HepG2 (cell line): ENCODE results near the gene ETS1. TPM values are rescaled to one million over a fixed set of nuclear protein-coding genes. Genes with fewer than 3 reads are reported as not detected.

ENCODE experiments used
- ATAC-seq: fragments of 200-7000 bp; cut with Tn5 transposase; 3 replicates; pipeline ENCODE4 v1.9.1; 2020; ENCODE audit warnings: mild to moderate bottlenecking, moderate library complexity
- BruUV-seq: library from RNA; stranded (reverse); fragments of 400-500 nt; replicated peaks from 2 replicates; lab custom pipeline; 2021; lab: Mats Ljungman, UMichigan
- CTCF ChIA-PET: fragments of 300-600 bp; formaldehyde crosslinking; extraction: SDS; loops from one replicate; lab custom pipeline; 2021; ENCODE audit warnings: low total read pairs, inconsistent platforms, low intra/inter-chr PET ratio; lab: Yijun Ruan, JAX
- POLR2A ChIA-PET: fragments of 350-600 bp; sonication (Branson Sonifier 250); formaldehyde crosslinking; loops from one replicate; lab custom pipeline; 2020; ENCODE audit warnings: antibody characterized with exemption, inconsistent platforms; lab: Yijun Ruan, JAX
- DNase-seq: peaks from one replicate; pipeline ENCODE4 v3.0.0-alpha.2; 2015; ENCODE audit warnings: low spot score
- FAIRE-seq: peaks from 3 replicates; lab custom pipeline; 2011; peaks lifted over from hg19 to GRCh38; lab: Jason Lieb, UNC
- H2AFZ ChIP-seq: one replicate; pipeline ENCODE4 v1.6.1; 2011; ENCODE audit warnings: low read length, inconsistent platforms
- H3K27ac ChIP-seq: fragments of 300-600 bp; 3 replicates; pipeline ENCODE4 v1.8.0; 2011; ENCODE audit warnings: mixed run types, mild to moderate bottlenecking, mixed read lengths, low read length, inconsistent platforms; ENCODE audit not compliant: insufficient read depth; ENCODE audit errors: extremely low read length
- H3K27me3 ChIP-seq, 2 experiments: fragments of 200-600 bp in 1 of 2; 2 replicates in 1 of 2; 3 replicates in 1 of 2; pipeline versions ENCODE4 v1.6.0 to v1.8.0; 2011; ENCODE audit warnings: low read length in 2 of 2, mild to moderate bottlenecking in 2 of 2, moderate library complexity in 2 of 2, inconsistent platforms in 1 of 2; ENCODE audit not compliant: insufficient read depth in 2 of 2, control insufficient read depth in 1 of 2
- H3K36me3 ChIP-seq, 2 experiments: fragments of 200-600 bp in 1 of 2; replicated peaks in 1 of 2; 2 replicates in 1 of 2; 3 replicates in 1 of 2; pipeline versions ENCODE4 v1.5.1 to v1.8.0; 2011; ENCODE audit warnings: low read length in 2 of 2, inconsistent platforms in 1 of 2; ENCODE audit not compliant: insufficient read depth in 2 of 2, control insufficient read depth in 1 of 2
- H3K4me1 ChIP-seq: 2 replicates; pipeline ENCODE4 v1.5.1; 2012; ENCODE audit warnings: low read length, inconsistent platforms; ENCODE audit not compliant: insufficient read depth
- H3K4me2 ChIP-seq: 2 replicates; pipeline ENCODE4 v1.6.0; 2011; ENCODE audit warnings: low read depth, low read length, inconsistent platforms
- H3K4me3 ChIP-seq, 3 experiments: fragments of 200-600 bp in 1 of 3; sonication (generic), shearing (Covaris generic) in 1 of 3; replicated peaks in 1 of 3; 2 replicates each; pipeline ENCODE4 v1.5.1; 2011 to 2016; ENCODE audit warnings: low read length in 3 of 3, inconsistent platforms in 2 of 3, low read depth in 2 of 3, mild to moderate bottlenecking in 2 of 3, control low read depth in 1 of 3, mixed read lengths in 1 of 3; ENCODE audit not compliant: insufficient read depth in 1 of 3
- H3K79me2 ChIP-seq: one replicate; pipeline ENCODE4 v1.6.1; 2011; ENCODE audit warnings: low read length, inconsistent platforms; ENCODE audit not compliant: insufficient read depth
- H3K9ac ChIP-seq: 2 replicates; pipeline ENCODE4 v1.6.0; 2011; ENCODE audit warnings: mild to moderate bottlenecking, low read depth, low read length, inconsistent platforms; ENCODE audit not compliant: insufficient read depth
- H3K9me3 ChIP-seq: 2 replicates; pipeline ENCODE4 v1.5.1; 2012; ENCODE audit warnings: mild to moderate bottlenecking, low read length
- H4K20me1 ChIP-seq: 2 replicates; pipeline ENCODE4 v1.6.0; 2011; ENCODE audit warnings: inconsistent platforms, mild to moderate bottlenecking, low read length, moderate library complexity; ENCODE audit not compliant: insufficient read depth
- ARID2 ChIP-seq: sonication (generic); formaldehyde crosslinking; IDR thresholded peaks from 2 replicates; pipeline ENCODE4 v1.8.1; 2022; ENCODE audit warnings: mild to moderate bottlenecking, missing genetic modification reagents, borderline replicate concordance
- MAFG ChIP-seq: sonication (generic); formaldehyde crosslinking; IDR thresholded peaks from 2 replicates; pipeline ENCODE4 v1.5.1; 2020; ENCODE audit warnings: mild to moderate bottlenecking, missing genetic modification reagents
- MXD4 ChIP-seq: IDR thresholded peaks from 2 replicates; pipeline ENCODE4 v1.6.1; 2016; ENCODE audit warnings: mild to moderate bottlenecking, missing biosample characterization, missing genetic modification reagents
- PPARG ChIP-seq: conservative IDR thresholded peaks from 2 replicates; pipeline ENCODE4 v1.6.1; 2016; ENCODE audit warnings: missing biosample characterization, missing genetic modification reagents
- SIN3A ChIP-seq: IDR thresholded peaks from 2 replicates; pipeline ENCODE4 v1.6.1; 2011; ENCODE audit warnings: low read depth, mild to moderate bottlenecking, control low read depth, low read length, borderline replicate concordance
- SUZ12 ChIP-seq: fragments of 150-350 bp; IDR thresholded peaks from 2 replicates; pipeline ENCODE4 v1.6.1; 2014; ENCODE audit warnings: low read depth, low read length
- ZBTB21 ChIP-seq: sonication (generic); formaldehyde crosslinking; IDR thresholded peaks from 2 replicates; pipeline ENCODE4 v1.4.0; 2020; ENCODE audit warnings: missing genetic modification reagents
- ZNF121 ChIP-seq: sonication (generic); formaldehyde crosslinking; IDR thresholded peaks from 2 replicates; pipeline ENCODE4 v1.5.0; 2020; ENCODE audit warnings: mild to moderate bottlenecking, missing genetic modification reagents
- ZNF136 ChIP-seq: sonication (generic); formaldehyde crosslinking; IDR thresholded peaks from 2 replicates; pipeline ENCODE4 v1.8.1; 2022; ENCODE audit warnings: low read depth, mild to moderate bottlenecking, moderate library complexity, missing genetic modification reagents
- ZNF431 ChIP-seq: sonication (generic); formaldehyde crosslinking; IDR thresholded peaks from 2 replicates; pipeline ENCODE4 v1.9.0; 2022; ENCODE audit warnings: missing genetic modification reagents, low read depth, mild to moderate bottlenecking, borderline replicate concordance
- ZNF552 ChIP-seq: sonication (generic); formaldehyde crosslinking; IDR thresholded peaks from 2 replicates; pipeline ENCODE4 v1.9.0; 2022; ENCODE audit warnings: missing genetic modification reagents, mild to moderate bottlenecking, borderline replicate concordance
- ZNF737 ChIP-seq: sonication (generic); formaldehyde crosslinking; IDR thresholded peaks from 2 replicates; pipeline ENCODE4 v1.5.0; 2020; ENCODE audit warnings: missing genetic modification reagents, mild to moderate bottlenecking, borderline replicate concordance
- ZNF891 ChIP-seq: sonication (generic); formaldehyde crosslinking; IDR thresholded peaks from 2 replicates; pipeline ENCODE4 v1.5.0; 2020; ENCODE audit warnings: mild to moderate bottlenecking, missing genetic modification reagents
- ZSCAN25 ChIP-seq: sonication (generic); formaldehyde crosslinking; IDR thresholded peaks from 2 replicates; pipeline ENCODE4 v1.8.0; 2022; ENCODE audit warnings: mild to moderate bottlenecking, missing genetic modification reagents
- WGBS: methylation state at CpG from one replicate; pipeline ENCODE4 v1.1.6; 2017; ENCODE audit warnings: low lambda C conversion rate; 5-methylcytosine and 5-hydroxymethylcytosine counted together
- in situ Hi-C: cut with HindIII; loops from 2 replicates; pipeline ENCODE4 v1.10.0; 2017; ENCODE audit warnings: low pct_unique_long_range_greater_than_20kb; ENCODE audit not compliant: extremely low pct_ligation_motif_present
- intact Hi-C: fragments of 100-400 bp; cut with micrococcal nuclease; formaldehyde crosslinking; loops from one replicate; pipeline ENCODE4 v1.10.0; 2022; ENCODE audit not compliant: unreplicated experiment
- polyA plus RNA-seq, 8 experiments: library from polyadenylated mRNA; depleted of rRNA in 3 of 8; stranded (reverse) in 7 of 8; unstranded in 1 of 8; fragments of >200 nt; fragmentation: Illumina TruSeq in 4 of 8; extraction: Trizol in 4 of 8; gene quantifications; 2 replicates each; pipeline versions ENCODE4 v1.2.1 to v1.2.3, GENCODE V29; 2011 to 2016; ENCODE audit warnings: low read depth in 4 of 8, missing spikeins in 1 of 8, mixed read lengths in 1 of 8; ENCODE audit not compliant: insufficient read depth in 1 of 8
- total RNA-seq, 5 experiments: library from RNA; depleted of rRNA; stranded (reverse); fragments of >200 nt; fragmentation: Illumina TruSeq; extraction: Trizol; gene quantifications; 2 replicates each; pipeline ENCODE4 v1.2.3, GENCODE V29; 2016; ENCODE audit warnings: low read depth in 1 of 5
- TF ChIP-seq, protein P1 (sequence below): sonication (generic); formaldehyde crosslinking; conservative IDR thresholded peaks from 2 replicates; pipeline ENCODE4 v1.4.0; 2020; ENCODE audit warnings: mild to moderate bottlenecking, missing genetic modification reagents, moderate library complexity

Gene ETS1
- total and polyA plus RNA-seq, 2 of the 13 experiments (the other 11 are each of a cell fraction or from before 2014, with no cell fraction given), result 0.18 to 0.34 TPM

DNA sequence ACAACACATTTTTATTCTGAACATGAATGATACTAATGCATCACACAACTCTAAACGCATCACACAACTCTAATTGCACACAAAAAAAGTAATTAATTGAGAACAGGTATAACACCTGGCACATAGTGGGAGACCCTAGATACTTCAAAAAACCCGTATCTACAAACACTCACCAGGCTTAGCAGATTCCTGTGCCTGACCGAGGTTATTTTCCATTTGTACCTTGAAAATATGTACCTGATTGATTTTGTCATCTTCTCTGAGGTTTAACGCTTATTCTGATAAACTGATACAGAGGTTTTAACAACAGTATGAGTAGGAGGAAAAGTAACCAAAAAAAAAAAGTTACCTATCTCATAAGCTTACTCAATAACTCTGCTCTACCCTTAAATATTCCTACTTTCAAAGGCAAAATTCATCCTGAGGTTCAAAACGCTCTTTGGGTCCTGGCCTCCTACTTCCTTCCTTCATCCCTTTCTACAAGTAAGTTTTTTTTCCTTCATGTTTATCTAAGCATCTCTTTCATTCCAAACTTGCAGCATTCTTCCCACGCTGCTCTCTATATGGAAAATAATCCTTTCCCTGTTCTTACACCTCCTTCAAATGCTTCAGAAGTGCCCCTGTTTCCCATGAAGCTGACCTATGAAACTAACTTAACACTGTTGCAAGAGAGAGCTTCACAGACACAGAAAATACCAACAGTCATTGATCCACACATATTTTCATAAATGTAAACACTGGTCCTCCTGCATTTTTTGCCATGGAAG lies 73.3 kb downstream of the ETS1 start:
- no peak for FAIRE-seq

More for the DNA sequence above, 73.3 kb downstream of the ETS1 start:
- H3K9me3 ChIP-seq, result no peaks in the 10 kb centered on the region
- TF ChIP-seq ZNF737 (CRISPR knock-in tag) (no peak), ZNF552 (CRISPR knock-in tag) (no peak), ZBTB21 (CRISPR knock-in tag) (no peak), ZSCAN25 (CRISPR knock-in tag) (no peak), ARID2 (CRISPR knock-in tag) (no peak), SIN3A (no peak), MAFG (CRISPR knock-in tag) (no peak), ZNF121 (CRISPR knock-in tag) (no peak), ZNF431 (no peak), MXD4 (no peak), ZNF891 (CRISPR knock-in tag) (no peak), SUZ12 (no peak), PPARG (no peak), ZNF136 (CRISPR knock-in tag) (no peak)
- TF ChIP-seq, protein P1, sequence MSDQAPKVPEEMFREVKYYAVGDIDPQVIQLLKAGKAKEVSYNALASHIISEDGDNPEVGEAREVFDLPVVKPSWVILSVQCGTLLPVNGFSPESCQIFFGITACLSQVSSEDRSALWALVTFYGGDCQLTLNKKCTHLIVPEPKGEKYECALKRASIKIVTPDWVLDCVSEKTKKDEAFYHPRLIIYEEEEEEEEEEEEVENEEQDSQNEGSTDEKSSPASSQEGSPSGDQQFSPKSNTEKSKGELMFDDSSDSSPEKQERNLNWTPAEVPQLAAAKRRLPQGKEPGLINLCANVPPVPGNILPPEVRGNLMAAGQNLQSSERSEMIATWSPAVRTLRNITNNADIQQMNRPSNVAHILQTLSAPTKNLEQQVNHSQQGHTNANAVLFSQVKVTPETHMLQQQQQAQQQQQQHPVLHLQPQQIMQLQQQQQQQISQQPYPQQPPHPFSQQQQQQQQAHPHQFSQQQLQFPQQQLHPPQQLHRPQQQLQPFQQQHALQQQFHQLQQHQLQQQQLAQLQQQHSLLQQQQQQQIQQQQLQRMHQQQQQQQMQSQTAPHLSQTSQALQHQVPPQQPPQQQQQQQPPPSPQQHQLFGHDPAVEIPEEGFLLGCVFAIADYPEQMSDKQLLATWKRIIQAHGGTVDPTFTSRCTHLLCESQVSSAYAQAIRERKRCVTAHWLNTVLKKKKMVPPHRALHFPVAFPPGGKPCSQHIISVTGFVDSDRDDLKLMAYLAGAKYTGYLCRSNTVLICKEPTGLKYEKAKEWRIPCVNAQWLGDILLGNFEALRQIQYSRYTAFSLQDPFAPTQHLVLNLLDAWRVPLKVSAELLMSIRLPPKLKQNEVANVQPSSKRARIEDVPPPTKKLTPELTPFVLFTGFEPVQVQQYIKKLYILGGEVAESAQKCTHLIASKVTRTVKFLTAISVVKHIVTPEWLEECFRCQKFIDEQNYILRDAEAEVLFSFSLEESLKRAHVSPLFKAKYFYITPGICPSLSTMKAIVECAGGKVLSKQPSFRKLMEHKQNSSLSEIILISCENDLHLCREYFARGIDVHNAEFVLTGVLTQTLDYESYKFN (CRISPR knock-in tag), result no peak
- H3K27ac ChIP-seq, result no peak overlapping the region
- no peak overlapping the region for H2AFZ ChIP-seq
- DNase-seq (no peak), ATAC-seq (no peak)
- no peaks in the 10 kb centered on the region for H3K4me1 ChIP-seq
- H4K20me1 ChIP-seq, result no peaks in the 10 kb centered on the region
- H3K36me3 ChIP-seq, result no peaks in the 10 kb centered on the region
- H3K4me3 ChIP-seq, result no peak overlapping the region
- no peak overlapping the region for H3K4me2 ChIP-seq
- ChIA-PET CTCF (no interaction called here), POLR2A (no interaction called here)
- H3K27me3 ChIP-seq, result no peaks in the 10 kb centered on the region
- BruUV-seq, result no TSS peak
- intact Hi-C loops, result no loop called here
- no peak overlapping the region for H3K9ac ChIP-seq
- no peaks in the 10 kb centered on the region for H3K79me2 ChIP-seq
- 27% methylated on average over 6 of the region's 6 CpGs for WGBS
- in situ Hi-C loops, result no loop called here
